Adrenal gland (tissue), 12 donors: Measurements from ENCODE around the gene GNB3. TPM values are rescaled to one million over a fixed set of nuclear protein-coding genes. Genes with fewer than 3 reads are reported as not detected.
A peak's percentile ranks its signal among the peaks of the same experiment; 100 is the strongest.

Experiments used
- DNase-seq, 7 donors: peaks; one replicate each; pipeline ENCODE4 v3.0.0-alpha.2; 2019 to 2020
- H3K27ac ChIP-seq, 5 donors: fragments of 200-600 bp; sonication (generic) in 4 of 5; 1 replicate in 3 of 5; 2 replicates in 2 of 5; pipeline versions ENCODE4 v1.5.1 to v1.8.0; 2016 to 2020; ENCODE audit warnings: mild to moderate bottlenecking in 1 of 5
- H3K27me3 ChIP-seq: fragments of 200-600 bp; 2 replicates; pipeline ENCODE4 v1.8.0; 2021
- H3K36me3 ChIP-seq, 2 donors: fragments of 200-600 bp; replicated peaks in 1 of 2; 1 replicate in 1 of 2; 2 replicates in 1 of 2; pipeline versions ENCODE4 v1.5.1 to v1.8.0; 2018 to 2022
- H3K4me1 ChIP-seq, 2 donors: fragments of 200-600 bp; replicated peaks in 1 of 2; 1 replicate in 1 of 2; 2 replicates in 1 of 2; pipeline versions ENCODE4 v1.5.1 to v1.8.0; 2018 to 2021
- H3K4me3 ChIP-seq, 4 donors: fragments of 200-600 bp; sonication (generic) in 3 of 4; one replicate each; pipeline ENCODE4 v1.5.1; 2016 to 2018
- H3K9me3 ChIP-seq, 3 donors: fragments of 200-600 bp; sonication (generic) in 1 of 3; replicated peaks in 1 of 3; 1 replicate in 2 of 3; 2 replicates in 1 of 3; pipeline versions ENCODE4 v1.5.1 to v1.8.0; 2016 to 2021
- CTCF ChIP-seq, 6 experiments: fragments of 450-650 bp in 4 of 6; fragments of 200-600 bp in 2 of 6; sonication (generic) in 1 of 6; IDR thresholded peaks; 1 replicate in 5 of 6; 2 replicates in 1 of 6; pipeline versions ENCODE4 v1.5.1 to v1.8.0; 2016 to 2021; ENCODE audit warnings: antibody characterized with exemption in 6 of 6, mild to moderate bottlenecking in 2 of 6, moderate library complexity in 1 of 6
- POLR2A ChIP-seq, 2 donors: fragments of 450-650 bp; IDR thresholded peaks; one replicate each; pipeline ENCODE4 v1.6.1; 2017; ENCODE audit warnings: antibody characterized with exemption in 2 of 2, mild to moderate bottlenecking in 2 of 2, moderate library complexity in 1 of 2
- WGBS, 4 donors: extraction: QIAGEN DNeasy Blood & Tissue Kit in 2 of 4; methylation state at CpG; one replicate each; pipeline versions ENCODE4 v1.1.5 to v1.1.7; 2013 to 2017; 5-methylcytosine and 5-hydroxymethylcytosine counted together
- intact Hi-C, 2 donors: fragments of 100-400 bp; cut with DNase I; formaldehyde crosslinking; loops; one replicate each; pipeline versions ENCODE4 v1.14.1 to v1.15.0; 2022 to 2023
- polyA plus RNA-seq, 3 donors: library from polyadenylated mRNA; stranded (reverse); fragments of 200-250 nt in 2 of 3; fragments of 350-450 nt in 1 of 3; fragmentation: Illumina TruSeq in 1 of 3; extraction: RNeasy Lipid Tissue Mini Kit (QIAGEN cat#74804) in 1 of 3; gene quantifications; one replicate each; pipeline ENCODE4 v1.2.3, GENCODE V29; 2013 to 2014
- total RNA-seq, 9 donors: library from RNA; depleted of rRNA in 4 of 9; stranded (reverse); fragments of >200 nt in 4 of 9; fragments of 120-200 nt in 1 of 9; fragmentation: NEBNext Ultra II Directional in 1 of 9; extraction: Animal tissue kit (Norgen Biotek cat#: 25700) in 1 of 9; gene quantifications; one replicate each; pipeline versions ENCODE4 v1.1.0 to v1.2.4, GENCODE V29; 2013 to 2023
- donor health status: healthy with polysubstance abuse.
- donor health status: Bipolar disorder and iron deficiency.
- donor health status: DM: yes; HTN: yes; CAD: no.
- donor health status: DM: no; HTN: no; CAD: no.
- donor health status: DM: no; HTN: no; CAD: no.
- donor health status: DM: yes; HTN: yes; CAD: no.

Gene GNB3
- total and polyA plus RNA-seq, 12 donors = 0.44 to 22.4 (median 1.7) TPM; not detected in 1

- H3K4me1 ChIP-seq = peaks cover 6 to 8% of the 10 kb centered on the region in 2 donors
- no peak overlapping the region for H3K4me3 ChIP-seq
- H3K27me3 ChIP-seq = peaks cover 8% of the 10 kb centered on the region
- no peak overlapping the region for H3K27ac ChIP-seq
- H3K36me3 ChIP-seq = no peaks in the 10 kb centered on the region
- DNase-seq = no peak
- intact Hi-C loops = loop anchor here (5.0 to 10.0 kb wide), 2 partner anchors 75 to 87 kb away; no protein-coding TSS in a partner anchor
- WGBS, 4 donors = 81 to 88% (median 87%) methylated on average over 11 to 13 of the region's 13 CpGs
- TF ChIP-seq CTCF (IDR thresholded peaks at IDR 0.05) (no peak), POLR2A (IDR thresholded peaks at IDR 0.05) (no peak)
- H3K9me3 ChIP-seq = no peaks in the 10 kb centered on the region
Measured at GRCh38 chr12:6819106-6820030, 21.4 kb upstream of the GNB3 start.

GRCh38 chr12:6820166-6820565, 20.6 kb upstream of the GNB3 start:
- Histone ChIP-seq H3K36me3 (no peaks in the 10 kb centered on the region), H3K27me3 (peaks cover 4% of the 10 kb centered on the region), H3K4me3 (no peak overlapping the region), H3K27ac (peak overlapping the region in 1 of 5 donors; percentile 12), H3K4me1 (peaks cover 6 to 8% of the 10 kb centered on the region in 2 donors), H3K9me3 (no peaks in the 10 kb centered on the region)
- TF ChIP-seq CTCF (IDR thresholded peaks at IDR 0.05) = no peak
- whole genome bisulfite sequencing, 4 donors = 70 to 82% (median 77%) methylated on average over 3 to 5 of the region's 5 CpGs
- no peak for DNase-seq
- intact Hi-C loops = loop anchor here (5.0 to 10.0 kb wide), 2 partner anchors 75 to 88 kb away; no protein-coding TSS in a partner anchor

GRCh38 chr12:6821591-6822425, 18.9 kb upstream of the GNB3 start, which contains the start of gene GPR162:
Gene GPR162 (plus strand): TSS chr12:6821821. CDS start chr12:6823899, 2,078 bp downstream.
- intact Hi-C loops = loop anchor here (5.0 to 10.0 kb wide), 2 partner anchors 77 to 90 kb away; no protein-coding TSS in a partner anchor

More at GRCh38 chr12:6821591-6822425, 18.9 kb upstream of the GNB3 start, which contains the start of gene GPR162:
- Histone ChIP-seq H3K27me3 (peaks cover 4% of the 10 kb centered on the region), H3K4me3 (peak within 1 kb of the TSS in 1 of 4 donors; percentile 40), H3K4me1 (peaks cover 6 to 8% of the 10 kb centered on the region in 2 donors), H3K27ac (peak within 1 kb of the TSS in 2 of 5 donors; percentile 10 to 60), H3K36me3 (no peaks in the 10 kb centered on the region), H3K9me3 (no peaks in the 10 kb centered on the region)
- 0 to 15% (median 1%) methylated on average over 5 to 28 of the region's 28 CpGs for WGBS, 4 donors
- TF ChIP-seq POLR2A (IDR thresholded peaks at IDR 0.05) = no peak
- TF ChIP-seq CTCF (IDR thresholded peaks at IDR 0.05) = no peak
- DNase-seq = peak in 5 of 7 donors; percentile 38 to 78 (median 55)
